ENCODE data around the gene DIP2C.
"Not testable (repeated sequence)": the region's sequence is repeated elsewhere in the genome, so short reads cannot be mapped to it uniquely, and the experiment has no call there.

Gene DIP2C

DNA sequence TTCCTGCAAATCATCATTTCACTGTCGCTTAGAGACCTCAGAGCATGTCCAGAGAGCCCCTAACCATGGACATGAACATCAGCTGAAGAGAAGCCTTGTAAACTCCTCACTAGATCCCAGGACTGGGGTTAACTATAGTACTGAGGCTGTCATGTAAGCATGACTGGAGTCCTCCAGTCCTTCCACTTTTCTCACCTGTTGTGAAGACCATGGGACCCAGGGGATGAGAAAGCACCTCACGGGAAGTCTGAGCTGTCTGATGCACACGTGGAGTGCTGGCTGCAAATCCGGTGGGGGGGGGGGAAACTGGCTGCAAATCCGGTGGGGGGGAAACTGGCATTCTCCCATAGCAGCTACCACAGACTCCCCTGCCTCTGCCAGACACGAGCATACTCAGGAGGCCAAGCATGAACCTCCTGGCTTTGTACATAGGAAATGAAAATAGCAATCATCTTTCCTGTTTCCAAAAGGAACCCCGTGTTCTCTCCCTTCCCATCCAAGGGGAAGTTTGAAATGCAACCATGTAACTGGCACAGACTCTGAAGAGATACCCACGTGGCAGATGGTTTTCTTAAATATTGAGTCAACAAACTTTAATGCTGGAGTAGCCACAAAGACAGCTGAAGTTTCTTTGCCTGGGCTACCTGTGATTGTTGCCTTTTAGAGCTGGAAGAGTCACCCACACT, 292.8 kb downstream of the DIP2C start:
- DNase-seq: no peak

DNA sequence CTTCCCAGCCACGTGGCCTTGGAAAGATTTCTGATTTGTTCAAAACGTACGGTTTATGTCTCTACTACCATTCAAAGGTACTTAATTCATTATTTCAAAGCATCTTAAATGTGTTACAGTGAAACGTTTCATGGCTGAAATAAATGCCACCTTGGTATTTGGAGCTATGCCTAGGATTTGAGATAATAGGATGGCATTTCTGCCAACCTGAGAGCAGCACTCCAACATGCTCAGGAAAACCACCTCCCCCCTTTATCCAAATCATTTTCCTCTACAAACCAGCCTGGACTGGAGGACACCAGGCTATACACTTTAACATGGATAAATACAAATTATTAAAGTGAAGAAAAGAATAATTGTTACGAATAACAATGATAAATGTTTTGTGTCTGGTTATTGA, 293.4 kb downstream of the DIP2C start:
- no peak for DNase-seq

DNA sequence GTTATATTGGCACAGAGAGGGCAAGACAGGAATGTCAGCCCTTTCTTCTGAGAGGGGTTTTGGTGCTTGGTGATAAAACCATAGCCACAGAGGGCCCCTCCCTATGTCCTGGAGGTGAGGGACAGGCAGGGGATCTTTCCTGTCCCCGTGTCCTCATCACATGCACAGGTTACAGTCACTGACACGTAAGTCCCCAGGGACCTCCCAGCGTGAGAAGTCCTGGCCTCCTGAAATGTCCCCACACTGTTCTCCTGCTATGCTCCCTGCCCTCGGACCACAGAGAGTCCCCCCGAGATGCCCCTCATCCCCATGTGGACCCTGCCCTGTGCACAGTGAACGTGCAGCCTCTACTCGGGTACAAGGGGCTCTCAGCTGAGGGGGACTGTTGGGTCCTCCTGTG, 293.8 kb downstream of the DIP2C start:
- no peak for DNase-seq

GRCh38 chr10:394439-395101, 294.9 kb downstream of the DIP2C start:
- not testable (repeated sequence) for DNase-seq

GRCh38 chr10:393787-394438, 295.6 kb downstream of the DIP2C start:
- DNase-seq: no peak

- DNase-seq: no peak
Measured at GRCh38 chr10:393106-393745, 296.2 kb downstream of the DIP2C start.

- DNase-seq: no peak
Measured at GRCh38 chr10:392705-393037, 296.8 kb downstream of the DIP2C start.

- no peak for DNase-seq
Measured at GRCh38 chr10:391847-392704, 297.4 kb downstream of the DIP2C start.

GRCh38 chr10:391305-391704, 298.2 kb downstream of the DIP2C start:
- no peak for DNase-seq

GRCh38 chr10:390449-391100, 298.9 kb downstream of the DIP2C start:
- no peak for DNase-seq

DNA sequence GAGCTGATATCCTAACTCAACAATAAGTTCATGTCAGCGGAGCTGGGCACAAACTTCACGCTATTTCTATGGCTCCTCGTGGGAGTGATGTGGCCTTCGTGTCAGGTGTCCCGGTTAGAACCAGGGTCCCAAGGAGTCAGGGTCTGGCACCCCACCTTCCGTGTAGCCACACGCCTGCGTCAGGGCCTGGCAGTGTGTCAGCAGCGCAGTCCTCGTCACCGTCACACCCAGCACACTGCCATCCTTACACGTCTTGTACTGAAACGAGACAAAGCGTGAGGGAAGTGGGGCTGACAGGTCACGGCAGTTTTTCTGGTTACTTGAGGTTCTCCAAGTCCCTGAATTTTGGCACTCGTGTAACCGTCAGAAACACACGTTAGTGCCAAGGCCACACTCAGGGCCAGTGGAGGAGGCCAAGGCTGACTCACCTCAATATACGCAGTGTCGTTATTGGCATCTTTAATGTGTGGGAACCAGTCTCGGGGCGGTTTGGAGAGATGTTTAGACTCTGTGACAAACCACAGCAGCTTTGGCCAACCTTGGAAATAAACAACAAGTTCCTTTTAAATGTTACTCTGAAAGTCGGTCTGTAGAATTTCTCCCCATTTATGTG, 299.5 kb downstream of the DIP2C start:
- no peak for DNase-seq

- DNase-seq: no peak
Measured at GRCh38 chr10:389261-389790, 300.1 kb downstream of the DIP2C start.

- DNase-seq: no peak
Measured at GRCh38 chr10:388661-389045, 300.8 kb downstream of the DIP2C start.

DNA sequence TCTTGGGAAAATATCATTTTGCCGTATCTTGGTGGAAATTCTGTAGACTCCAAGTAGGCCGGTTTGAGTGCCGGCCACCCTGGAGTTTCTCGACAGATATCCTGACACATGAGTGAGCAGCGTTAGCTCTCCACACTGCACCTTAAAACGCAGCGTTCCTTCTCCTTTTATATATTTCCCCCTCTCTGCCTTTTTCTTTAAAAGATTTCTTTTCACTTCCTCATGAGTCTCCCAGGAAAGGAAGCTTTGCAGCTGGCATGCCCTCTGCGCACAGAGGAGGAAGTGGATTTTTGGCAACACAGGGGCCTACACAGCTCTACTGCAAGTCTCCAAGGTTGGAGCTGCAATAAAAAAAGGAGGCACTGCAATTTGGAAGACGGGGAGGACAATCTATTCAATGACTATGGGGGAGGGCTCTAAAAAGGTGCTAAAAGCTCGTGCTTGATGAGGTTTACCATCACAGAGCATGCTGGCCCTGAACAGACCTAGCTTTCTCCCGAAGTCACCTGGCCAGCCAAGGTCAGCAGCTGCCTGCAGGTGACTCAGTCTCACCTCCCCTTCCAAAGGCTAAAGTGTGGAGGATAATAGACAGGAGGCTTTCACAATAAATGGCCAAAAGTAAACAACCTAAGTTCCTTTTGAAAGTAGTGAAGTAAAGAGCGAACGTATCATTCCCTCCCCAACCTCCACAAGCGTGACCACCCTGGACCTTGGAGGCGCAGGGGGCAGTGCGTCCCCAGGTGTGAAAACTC, 301.4 kb downstream of the DIP2C start:
- no peak for DNase-seq

DNA sequence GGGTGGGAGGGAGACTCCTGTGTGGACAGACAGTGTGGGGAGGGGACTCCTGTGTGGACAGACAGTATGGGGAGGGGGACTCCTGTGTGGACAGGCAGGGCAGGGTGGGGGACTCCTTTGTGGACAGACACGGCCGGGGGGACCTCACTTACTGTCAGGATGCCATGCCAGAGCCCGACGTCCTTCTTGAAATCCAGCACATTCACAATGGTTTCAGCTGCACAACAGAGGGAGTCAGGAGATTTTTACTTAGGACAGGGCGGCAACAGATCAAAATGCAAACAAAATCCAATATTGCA, 301.9 kb downstream of the DIP2C start:
- DNase-seq: no peak

DNA sequence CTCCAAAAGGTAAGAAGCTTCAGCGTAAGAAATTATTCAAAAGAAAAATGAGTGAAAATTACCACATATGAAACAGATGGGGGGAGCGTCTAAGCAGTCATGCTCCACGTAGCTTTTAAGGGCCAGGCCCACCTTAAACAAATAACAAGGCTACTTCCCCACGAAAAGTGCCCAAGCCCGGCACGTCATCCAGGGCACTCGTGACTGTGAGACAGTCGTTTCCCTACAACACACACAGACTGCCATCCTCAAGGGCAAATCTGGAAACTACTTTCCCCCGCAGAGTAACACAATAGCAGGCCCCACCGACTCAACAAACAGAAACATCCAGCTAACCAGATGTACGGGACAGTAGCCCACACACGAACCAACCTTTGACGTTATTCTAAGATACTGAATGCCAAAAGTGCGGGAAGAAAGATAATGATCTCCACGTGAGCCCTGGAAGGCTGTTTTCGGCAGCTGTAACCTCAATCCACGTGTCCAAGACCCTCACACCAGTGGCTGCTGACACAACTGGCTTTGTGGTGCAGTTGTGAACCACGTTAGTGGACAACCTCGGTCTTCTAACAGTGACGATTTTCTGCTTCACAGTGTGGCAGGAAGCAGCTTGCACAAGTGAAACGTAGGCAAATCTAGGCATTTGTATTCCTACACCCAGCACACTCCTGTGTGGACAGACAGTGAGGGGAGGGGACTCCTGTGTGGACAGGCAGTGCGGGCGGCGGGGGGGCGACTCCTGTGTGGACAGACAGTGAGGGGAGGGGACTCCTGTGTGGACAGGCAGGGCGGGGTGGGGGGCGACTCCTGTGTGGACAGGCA, 302.5 kb downstream of the DIP2C start:
- no peak for DNase-seq

- DNase-seq: no peak
Measured at GRCh38 chr10:385571-386300, 303.7 kb downstream of the DIP2C start.

DNA sequence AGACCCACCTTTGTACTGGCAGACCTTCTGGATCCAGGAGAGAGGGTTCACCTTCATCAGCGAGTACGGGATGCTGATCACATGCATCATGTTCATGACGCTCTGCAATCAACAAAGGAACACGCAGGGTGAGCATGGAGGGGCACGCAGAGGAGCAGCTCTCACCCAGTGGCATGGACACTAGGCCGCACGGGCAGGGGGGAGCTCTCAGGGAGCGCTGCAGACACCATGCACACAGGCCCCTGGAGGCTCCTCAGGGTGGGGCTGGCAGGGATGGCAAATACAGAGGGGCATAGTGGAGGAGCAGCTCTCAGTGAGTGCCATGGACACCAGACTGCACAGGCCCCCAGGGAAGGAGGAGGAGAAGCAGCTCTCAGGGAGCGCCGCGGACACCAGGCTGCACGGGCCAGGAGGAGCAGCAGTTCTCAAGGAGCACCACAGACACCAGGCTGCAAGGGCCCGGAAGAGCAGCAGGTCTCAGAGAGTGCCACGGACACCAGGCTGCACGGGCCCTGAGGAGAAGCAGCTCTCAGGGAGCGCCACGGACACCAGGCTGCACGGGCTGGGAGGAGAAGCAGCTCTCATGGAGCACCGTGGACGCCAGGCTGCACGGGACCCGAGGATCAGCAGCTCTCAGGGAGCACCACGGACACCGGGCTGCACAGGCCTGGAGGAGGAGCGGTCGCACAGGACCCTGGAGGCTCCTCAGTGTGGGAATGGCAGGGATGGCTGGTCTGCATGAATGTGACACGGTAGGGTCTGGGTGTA, 304.7 kb downstream of the DIP2C start:
- no peak for DNase-seq

DNA sequence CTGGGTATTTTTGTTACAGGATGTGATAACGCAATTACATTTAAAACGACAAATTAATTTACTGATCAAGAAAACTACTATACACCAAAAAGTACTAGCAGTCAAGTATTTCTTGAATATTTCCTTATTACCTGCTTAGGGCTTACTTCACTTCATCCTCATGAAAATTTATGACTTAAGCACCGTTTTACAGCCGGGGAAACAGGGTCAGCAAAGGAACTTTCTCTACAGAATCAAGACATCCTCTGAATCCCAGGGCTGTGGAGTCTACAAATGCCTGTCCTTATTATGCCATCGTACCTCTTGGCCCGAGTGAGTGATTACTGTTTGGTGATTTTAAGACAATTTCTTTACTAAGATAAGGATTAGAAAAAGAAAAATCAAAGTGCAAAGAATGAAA, 305.9 kb downstream of the DIP2C start:
- no peak for DNase-seq

All from NCI-H2107 (cell line).